CD4-positive, alpha-beta memory T cell (primary cell): ENCODE measurements around the gene FAM8A1. TPM values are rescaled to one million over a fixed set of nuclear protein-coding genes. Genes with fewer than 3 reads are reported as not detected.
A peak's percentile ranks its signal among the peaks of the same experiment; 100 is the strongest.

Experiments
- CTCF ChIA-PET: fragments of 350-600 bp; sonication (Branson Sonifier 250); formaldehyde crosslinking; loops from one replicate; lab custom pipeline; 2021; ENCODE audit warnings: inconsistent platforms; ENCODE audit not compliant: partially characterized antibody; lab: Charles Lee
- POLR2A ChIA-PET: fragments of 350-600 bp; sonication (Branson Sonifier 250); formaldehyde crosslinking; loops from one replicate; lab custom pipeline; 2021; ENCODE audit not compliant: partially characterized antibody; lab: Charles Lee
- DNase-seq, 5 donors: peaks; one replicate each; pipeline versions ENCODE4 v3.0.0 to v3.0.0-alpha.2; 2020 to 2022; ENCODE audit warnings: mixed read lengths in 1 of 5
- H3K27ac ChIP-seq: one replicate; pipeline ENCODE4 v1.7.0; 2013; ENCODE audit warnings: low read depth, low read length
- H3K27me3 ChIP-seq: 2 replicates; pipeline ENCODE4 v1.7.0; 2013; ENCODE audit warnings: mild to moderate bottlenecking, low read length, moderate library complexity; ENCODE audit not compliant: insufficient read depth
- H3K36me3 ChIP-seq: 2 replicates; pipeline ENCODE4 v1.7.0; 2013; ENCODE audit warnings: mild to moderate bottlenecking, low read length, moderate library complexity; ENCODE audit not compliant: insufficient read depth
- H3K4me1 ChIP-seq: 2 replicates; pipeline ENCODE4 v1.7.0; 2013; ENCODE audit warnings: mild to moderate bottlenecking, low read length, moderate library complexity; ENCODE audit not compliant: insufficient read depth
- H3K4me3 ChIP-seq, 2 donors: one replicate each; pipeline ENCODE4 v1.7.0; 2013; ENCODE audit warnings: low read length in 2 of 2, mild to moderate bottlenecking in 1 of 2
- H3K9me3 ChIP-seq, 2 donors: one replicate each; pipeline ENCODE4 v1.7.0; 2013; ENCODE audit warnings: low read length in 2 of 2, control low read depth in 1 of 2; ENCODE audit not compliant: control insufficient read depth in 1 of 2
- H3K27ac Mint-ChIP-seq, 7 donors: one replicate each; pipeline ENCODE4 v1.8.0; 2020 to 2021; ENCODE audit warnings: mixed read lengths in 7 of 7, mild to moderate bottlenecking in 6 of 7, inconsistent platforms in 3 of 7, moderate library complexity in 3 of 7
- H3K27me3 Mint-ChIP-seq, 2 donors: one replicate each; pipeline ENCODE4 v1.8.0; 2020 to 2021; ENCODE audit warnings: mixed read lengths in 2 of 2
- H3K36me3 Mint-ChIP-seq, 2 donors: one replicate each; pipeline ENCODE4 v1.8.0; 2020 to 2021; ENCODE audit warnings: mixed read lengths in 2 of 2, inconsistent platforms in 1 of 2, mild to moderate bottlenecking in 1 of 2
- H3K4me1 Mint-ChIP-seq, 4 donors: one replicate each; pipeline ENCODE4 v1.8.0; 2020 to 2021; ENCODE audit warnings: mixed read lengths in 4 of 4, mild to moderate bottlenecking in 1 of 4
- H3K4me3 Mint-ChIP-seq, 8 donors: one replicate each; pipeline ENCODE4 v1.8.0; 2020 to 2021; ENCODE audit warnings: mixed read lengths in 8 of 8, mild to moderate bottlenecking in 7 of 8, moderate library complexity in 6 of 8, inconsistent platforms in 3 of 8
- H3K9me3 Mint-ChIP-seq, 8 donors: one replicate each; pipeline ENCODE4 v1.8.0; 2020 to 2021; ENCODE audit warnings: mixed read lengths in 8 of 8, mild to moderate bottlenecking in 5 of 8, inconsistent platforms in 3 of 8, moderate library complexity in 1 of 8
- intact Hi-C: fragments of 100-400 bp; cut with micrococcal nuclease; formaldehyde crosslinking; loops from one replicate; pipeline ENCODE4 v1.15.1; 2023
- polyA plus RNA-seq, 2 donors: library from polyadenylated mRNA; unstranded; fragments of 300-500 nt; fragmentation: Illumina TruSeq; gene quantifications; one replicate each; pipeline ENCODE4 v1.2.3, GENCODE V29; 2021
- total RNA-seq, 2 experiments: library from RNA; stranded (reverse); gene quantifications; one replicate each; pipeline ENCODE4 v1.2.3, GENCODE V29; 2021

The FAM8A1 gene
- total and polyA plus RNA-seq, 4 experiments from 2014 or later: 3.7 to 21.2 (median 13.2) TPM

- intact Hi-C loops: loop anchor here (1.0 to 5.0 kb wide), 7 partner anchors 16 to 838 kb away; partner anchors contain the start of genes ATXN1, KDM1B, NUP153 and TPMT
- Histone ChIP-seq H3K36me3 (peaks cover 9% of the 10 kb centered on the region), H3K9me3 (no peaks in the 10 kb centered on the region), H3K4me1 (peaks cover 42% of the 10 kb centered on the region), H3K27me3 (no peaks in the 10 kb centered on the region), H3K4me3 (peak overlapping the region; percentile 50 to 64), H3K27ac (peak overlapping the region; percentile 78)
- no peaks in the 10 kb centered on the region for H3K27me3 Mint-ChIP-seq
- H3K4me3 Mint-ChIP-seq: peak overlapping the region; percentile 88 to 96 (median 92)
- peaks cover 22 to 50% (median 35%) of the 10 kb centered on the region in 4 donors for H3K4me1 Mint-ChIP-seq
- H3K27ac Mint-ChIP-seq: peak overlapping the region; percentile 81 to 96 (median 89)
- POLR2A ChIA-PET: interaction anchor here (0.8 to 6.0 kb wide), 28 partner anchors 9 to 840 kb away, joined by 3 to 94 read pairs (median 5); partner anchors contain the start of genes ATXN1, DEK, NUP153 and TPMT
- H3K9me3 Mint-ChIP-seq: no peaks in the 10 kb centered on the region
- DNase-seq: peak in 4 of 5 donors; percentile 42 to 74 (median 52)
- CTCF ChIA-PET: interaction anchor here (0.7 to 2.9 kb wide), 16 partner anchors 10 to 203 kb away, joined by 3 to 25 read pairs (median 7); partner anchors contain the start of gene NUP153
- H3K36me3 Mint-ChIP-seq: peaks cover 14 to 32% of the 10 kb centered on the region in 2 donors
Observed at GRCh38 chr6:17600527-17601385, 654 bp downstream of the FAM8A1 start.

- Mint-ChIP-seq H3K9me3 (no peaks in the 10 kb centered on the region), H3K36me3 (peaks cover 17 to 36% of the 10 kb centered on the region in 2 donors), H3K4me3 (peak overlapping the region; percentile 88 to 96 (median 92)), H3K27ac (peak overlapping the region; percentile 81 to 96 (median 89)), H3K4me1 (peaks cover 22 to 50% (median 36%) of the 10 kb centered on the region in 4 donors), H3K27me3 (no peaks in the 10 kb centered on the region)
- H3K36me3 ChIP-seq: peaks cover 10% of the 10 kb centered on the region
- POLR2A ChIA-PET: interaction anchor here (0.8 to 6.0 kb wide), 20 partner anchors 9 to 840 kb away, joined by 3 to 94 read pairs (median 6); partner anchors contain the start of genes ATXN1, DEK, NUP153 and TPMT
- H3K4me1 ChIP-seq: peaks cover 42% of the 10 kb centered on the region
- H3K27ac ChIP-seq: peak overlapping the region; percentile 78
- intact Hi-C loops: loop anchor here (2.0 to 5.0 kb wide), 4 partner anchors 31 to 839 kb away; partner anchors contain the start of gene ATXN1
- H3K27me3 ChIP-seq: no peaks in the 10 kb centered on the region
- no peak for DNase-seq
- H3K9me3 ChIP-seq: no peaks in the 10 kb centered on the region
- CTCF ChIA-PET: interaction anchor here (0.7 to 2.9 kb wide), 15 partner anchors 10 to 203 kb away, joined by 3 to 25 read pairs (median 7); partner anchors contain the start of gene NUP153
- peak overlapping the region; percentile 50 to 64 for H3K4me3 ChIP-seq
Observed at GRCh38 chr6:17601386-17601703, 1.2 kb downstream of the FAM8A1 start.

- Histone ChIP-seq H3K4me1 (peaks cover 42% of the 10 kb centered on the region), H3K9me3 (no peaks in the 10 kb centered on the region), H3K27ac (no peak overlapping the region), H3K36me3 (peaks cover 12% of the 10 kb centered on the region), H3K4me3 (no peak overlapping the region), H3K27me3 (no peaks in the 10 kb centered on the region)
- POLR2A ChIA-PET: interaction anchor here (1.5 to 6.0 kb wide), 4 partner anchors 9 to 105 kb away, joined by 4 to 94 read pairs (median 8); partner anchors contain the start of gene NUP153
- Mint-ChIP-seq H3K4me3 (peak overlapping the region in 7 of 8 donors; percentile 14 to 96 (median 74)), H3K27ac (peak overlapping the region; percentile 18 to 84 (median 59)), H3K4me1 (peaks cover 22 to 52% (median 38%) of the 10 kb centered on the region in 4 donors), H3K9me3 (no peaks in the 10 kb centered on the region), H3K36me3 (peaks cover 21 to 44% of the 10 kb centered on the region in 2 donors), H3K27me3 (no peaks in the 10 kb centered on the region)
- intact Hi-C loops: loop anchor here (5.0 kb wide), 2 partner anchors 59 to 841 kb away; partner anchors contain the start of gene ATXN1
- CTCF ChIA-PET: interaction anchor here (0.8 to 2.0 kb wide), 5 partner anchors 36 to 201 kb away, joined by 3 to 12 read pairs (median 5); partner anchors contain the start of gene NUP153
- no peak for DNase-seq
Observed at GRCh38 chr6:17602888-17603287, 2.8 kb downstream of the FAM8A1 start.

GRCh38 chr6:17606606-17607005 lies 6.5 kb downstream of the FAM8A1 start:
- intact Hi-C loops: no loop called here
- peaks cover 17 to 37% (median 28%) of the 10 kb centered on the region in 4 donors for H3K4me1 Mint-ChIP-seq
- no peaks in the 10 kb centered on the region for H3K27me3 Mint-ChIP-seq
- H3K4me3 Mint-ChIP-seq: no peak overlapping the region
- H3K4me1 ChIP-seq: peaks cover 29% of the 10 kb centered on the region
- DNase-seq: no peak
- H3K27ac Mint-ChIP-seq: peak overlapping the region in 3 of 7 donors; percentile 27 to 60 (median 49)
- no peaks in the 10 kb centered on the region for H3K9me3 ChIP-seq
- H3K36me3 Mint-ChIP-seq: peaks cover 26 to 54% of the 10 kb centered on the region in 2 donors
- no peaks in the 10 kb centered on the region for H3K9me3 Mint-ChIP-seq
- no peak overlapping the region for H3K27ac ChIP-seq
- POLR2A ChIA-PET: no interaction called here
- H3K4me3 ChIP-seq: no peak overlapping the region
- H3K27me3 ChIP-seq: no peaks in the 10 kb centered on the region
- peaks cover 12% of the 10 kb centered on the region for H3K36me3 ChIP-seq
- CTCF ChIA-PET: interaction anchor here (0.7 to 1.7 kb wide), 3 partner anchors 21 to 1437 kb away, joined by 3 to 4 read pairs (median 4); no protein-coding TSS in a partner anchor

- H3K36me3 Mint-ChIP-seq: peaks cover 20 to 48% of the 10 kb centered on the region in 2 donors
- Histone ChIP-seq H3K36me3 (peaks cover 3% of the 10 kb centered on the region), H3K27me3 (no peaks in the 10 kb centered on the region), H3K4me3 (no peak overlapping the region), H3K27ac (no peak overlapping the region), H3K9me3 (no peaks in the 10 kb centered on the region), H3K4me1 (no peaks in the 10 kb centered on the region)
- ChIA-PET POLR2A (interaction anchor here (2.2 to 4.6 kb wide), 2 partner anchors 8 to 10 kb away, joined by 8 to 26 read pairs; partner anchors contain the start of gene FAM8A1), CTCF (interaction anchor here (1.0 to 3.0 kb wide), 2 partner anchors 10 to 92 kb away, joined by 3 to 16 read pairs; partner anchors contain the start of gene FAM8A1)
- H3K4me3 Mint-ChIP-seq: no peak overlapping the region
- intact Hi-C loops: no loop called here
- peaks cover 0 to 10% (median 5%) of the 10 kb centered on the region in 4 donors for H3K4me1 Mint-ChIP-seq
- peak overlapping the region in 3 of 7 donors; percentile 8 to 66 (median 60) for H3K27ac Mint-ChIP-seq
- DNase-seq: no peak
- H3K27me3 Mint-ChIP-seq: no peaks in the 10 kb centered on the region
- H3K9me3 Mint-ChIP-seq: no peaks in the 10 kb centered on the region
Observed at GRCh38 chr6:17610835-17611234, 10.7 kb downstream of the FAM8A1 start.

GRCh38 chr6:17612048-17612447 lies 11.9 kb downstream of the FAM8A1 start:
- Histone ChIP-seq H3K4me3 (no peak overlapping the region), H3K27me3 (no peaks in the 10 kb centered on the region), H3K4me1 (no peaks in the 10 kb centered on the region), H3K27ac (no peak overlapping the region), H3K36me3 (no peaks in the 10 kb centered on the region), H3K9me3 (no peaks in the 10 kb centered on the region)
- POLR2A ChIA-PET: interaction anchor here (0.7 to 4.6 kb wide), 3 partner anchors 9 to 95 kb away, joined by 4 to 26 read pairs (median 8); partner anchors contain the start of genes FAM8A1 and NUP153
- Mint-ChIP-seq H3K9me3 (no peaks in the 10 kb centered on the region), H3K27ac (peak overlapping the region in 6 of 7 donors; percentile 23 to 77 (median 52)), H3K4me3 (no peak overlapping the region), H3K36me3 (peaks cover 22 to 51% of the 10 kb centered on the region in 2 donors), H3K4me1 (peaks cover 0 to 5% (median 3%) of the 10 kb centered on the region in 4 donors), H3K27me3 (no peaks in the 10 kb centered on the region)
- intact Hi-C loops: no loop called here
- CTCF ChIA-PET: interaction anchor here (3.0 kb wide), 1 partner anchor 11 kb away, joined by 16 read pairs; the partner anchor contains the start of gene FAM8A1
- DNase-seq: no peak
